GM18498 (cell line): ENCODE measurements around the gene ADAP1.

ENCODE experiments used
- ATAC-seq: cut with Tn5 transposase; IDR thresholded peaks from one replicate; pipeline ENCODE4 v1.9.1; 2021; ENCODE audit warnings: mild to moderate bottlenecking, moderate library complexity; ENCODE audit not compliant: unreplicated experiment

Gene ADAP1

GRCh38 chr7:871900-872537, 82.5 kb downstream of the ADAP1 start:
- ATAC-seq = no peak

- no peak for ATAC-seq
Measured at GRCh38 chr7:869348-869747, 85.1 kb downstream of the ADAP1 start.

- no peak for ATAC-seq
Measured at GRCh38 chr7:868189-868486, 86.3 kb downstream of the ADAP1 start.

GRCh38 chr7:867406-868188, 86.9 kb downstream of the ADAP1 start:
- no peak for ATAC-seq

GRCh38 chr7:867001-867405, 87.5 kb downstream of the ADAP1 start:
- ATAC-seq = no peak

GRCh38 chr7:865921-866320, 88.6 kb downstream of the ADAP1 start:
- ATAC-seq = no peak

GRCh38 chr7:863106-863505, 91.4 kb downstream of the ADAP1 start:
- no peak for ATAC-seq

- ATAC-seq = no peak
Measured at GRCh38 chr7:862157-862556, 92.3 kb downstream of the ADAP1 start.

- no peak for ATAC-seq
Measured at GRCh38 chr7:861222-861621, 93.3 kb downstream of the ADAP1 start.

- no peak for ATAC-seq
Measured at GRCh38 chr7:860149-860548, 94.3 kb downstream of the ADAP1 start.

- ATAC-seq = no peak
Measured at GRCh38 chr7:859359-860030, 95.0 kb downstream of the ADAP1 start.

GRCh38 chr7:857661-858060, 96.8 kb downstream of the ADAP1 start:
- ATAC-seq = no peak

GRCh38 chr7:856444-857095, 97.9 kb downstream of the ADAP1 start:
- no peak for ATAC-seq

GRCh38 chr7:855686-856369, 98.7 kb downstream of the ADAP1 start:
- no peak for ATAC-seq

- no peak for ATAC-seq
Measured at GRCh38 chr7:854118-854775, 100.2 kb downstream of the ADAP1 start.

- no peak for ATAC-seq
Measured at GRCh38 chr7:853366-854117, 100.9 kb downstream of the ADAP1 start.

- no peak for ATAC-seq
Measured at GRCh38 chr7:851204-851603, 103.3 kb downstream of the ADAP1 start.

- no peak for ATAC-seq
Measured at GRCh38 chr7:849781-850180, 104.7 kb downstream of the ADAP1 start.

- no peak for ATAC-seq
Measured at GRCh38 chr7:849145-849544, 105.3 kb downstream of the ADAP1 start.
